HG03159 (cell line): ENCODE data around the gene SPACA9.

Experiments used
- ATAC-seq: cut with Tn5 transposase; IDR thresholded peaks from one replicate; pipeline ENCODE4 v1.9.1; 2021; ENCODE audit warnings: mild to moderate bottlenecking, moderate library complexity; ENCODE audit not compliant: unreplicated experiment

The SPACA9 gene

DNA sequence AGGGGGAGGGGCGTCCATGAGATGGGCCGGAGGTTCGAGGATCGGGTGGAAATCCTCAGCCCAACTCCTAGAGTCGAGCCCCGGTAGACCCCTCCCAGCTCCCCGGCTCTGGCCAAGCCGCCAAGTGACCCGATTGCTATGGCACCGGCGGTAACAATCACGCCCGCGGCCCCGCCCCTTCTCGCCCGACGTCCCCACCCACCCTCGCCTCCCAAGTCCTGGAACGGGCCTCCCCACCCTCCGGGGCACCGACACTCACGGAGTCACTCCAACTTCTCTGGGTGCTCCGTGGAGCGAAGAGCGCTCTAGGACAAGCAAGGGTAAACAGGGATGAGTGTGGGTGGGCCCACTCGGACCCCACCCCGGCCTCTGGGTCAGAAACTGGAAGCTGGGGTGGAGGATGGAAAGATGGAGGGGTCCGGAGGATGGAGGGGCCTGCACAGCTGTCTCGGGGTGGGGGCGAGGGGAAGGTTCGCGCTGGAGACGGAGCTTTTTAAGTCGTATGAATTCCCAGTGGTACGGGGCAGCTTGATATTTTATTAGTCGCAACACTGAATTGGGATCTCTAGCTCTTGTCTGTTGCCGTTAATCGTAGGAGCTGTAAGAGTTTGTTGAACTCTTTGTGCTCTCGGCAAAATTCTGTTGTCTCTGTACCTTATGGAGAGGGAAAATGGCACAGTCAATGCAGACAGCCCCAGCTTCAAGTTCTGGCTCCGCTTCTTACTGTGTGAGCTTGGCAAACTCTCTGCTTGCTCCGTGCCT is at the start of gene SPACA9:
SPACA9 (plus strand) TSS at position 204 of the 762 bp plus-strand sequence. CDS start 5,050 bp downstream, outside the sequence.
- ATAC-seq = no peak

DNA sequence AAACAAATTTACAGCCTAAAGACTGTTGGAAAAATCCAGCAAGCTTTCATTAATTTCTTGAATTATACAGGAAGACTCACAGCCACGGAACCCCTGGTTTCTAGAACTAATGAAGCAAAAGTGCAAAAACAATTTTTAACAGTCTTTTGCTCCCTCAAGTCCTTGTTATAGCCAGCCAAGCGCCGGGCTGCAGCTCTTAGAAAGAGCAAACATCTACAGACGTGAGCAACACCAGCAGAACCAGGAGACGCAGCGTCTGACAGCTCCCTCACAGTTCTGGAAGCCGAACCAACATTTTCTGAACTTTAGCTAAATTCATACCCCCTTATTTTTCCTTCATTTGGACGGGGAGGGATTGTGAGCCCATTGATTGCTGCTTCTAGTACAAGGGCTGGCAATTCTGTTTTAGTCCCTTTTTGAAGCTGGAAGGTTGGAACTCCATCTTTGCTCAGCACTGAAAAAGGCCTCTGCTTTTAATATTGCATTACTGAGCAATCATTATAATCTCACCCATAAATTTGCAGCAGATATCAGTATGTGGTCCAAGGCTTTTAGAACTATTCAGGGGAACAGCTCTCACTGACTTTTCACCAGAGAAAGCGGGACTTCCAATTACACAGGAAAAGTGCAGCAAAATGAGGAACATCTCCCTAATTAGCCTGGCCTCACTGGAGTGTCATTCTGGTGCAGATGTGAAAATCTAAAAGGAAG is 46.4 kb upstream of the SPACA9 start:
- ATAC-seq = no peak

DNA sequence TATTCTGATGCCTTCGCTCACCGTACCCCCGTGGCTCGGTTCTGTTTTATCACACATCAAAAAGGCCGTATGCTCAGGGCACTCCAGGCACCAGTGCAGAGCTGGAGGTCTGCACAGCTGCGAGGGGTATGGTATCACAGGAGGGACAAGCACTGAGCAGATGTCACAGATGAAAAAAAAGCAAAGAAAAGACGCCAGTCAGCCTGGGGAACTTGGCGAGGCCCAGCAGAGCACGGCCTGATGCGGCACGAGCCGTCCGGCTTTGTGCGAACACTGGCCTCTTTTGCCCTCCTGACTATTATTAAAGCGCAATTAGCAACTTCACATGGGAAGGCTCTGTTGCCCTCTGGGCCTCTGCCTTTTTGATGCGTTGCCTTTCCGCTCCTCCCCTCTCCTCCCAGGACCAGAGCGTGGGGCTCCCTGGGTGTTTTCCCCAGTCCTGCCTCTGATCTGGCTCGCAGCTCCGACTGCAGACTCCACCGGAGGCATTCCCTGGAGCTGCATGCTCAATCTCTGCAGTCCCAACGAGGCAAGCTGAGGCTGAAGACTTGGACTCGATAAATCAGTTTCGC is 45.1 kb upstream of the SPACA9 start:
- ATAC-seq = no peak

DNA sequence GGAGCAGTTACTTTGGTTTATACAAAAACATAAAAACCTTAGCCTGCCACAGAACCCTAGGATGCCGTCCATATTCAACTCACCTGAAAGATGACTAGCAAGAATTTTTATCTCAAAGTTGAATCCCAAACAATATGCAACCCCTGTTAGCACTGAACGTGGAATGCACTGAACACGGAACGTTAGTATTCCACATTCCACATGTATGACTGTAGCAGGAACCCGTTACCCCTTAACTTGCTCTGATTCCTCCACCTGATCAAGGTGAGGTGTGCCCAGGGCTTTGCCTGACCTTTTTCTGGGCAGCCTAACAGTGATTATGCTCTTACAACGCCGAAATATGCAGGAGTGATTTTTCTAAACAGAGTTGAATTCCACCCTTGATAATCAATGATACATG is 44.4 kb upstream of the SPACA9 start:
- no peak for ATAC-seq

DNA sequence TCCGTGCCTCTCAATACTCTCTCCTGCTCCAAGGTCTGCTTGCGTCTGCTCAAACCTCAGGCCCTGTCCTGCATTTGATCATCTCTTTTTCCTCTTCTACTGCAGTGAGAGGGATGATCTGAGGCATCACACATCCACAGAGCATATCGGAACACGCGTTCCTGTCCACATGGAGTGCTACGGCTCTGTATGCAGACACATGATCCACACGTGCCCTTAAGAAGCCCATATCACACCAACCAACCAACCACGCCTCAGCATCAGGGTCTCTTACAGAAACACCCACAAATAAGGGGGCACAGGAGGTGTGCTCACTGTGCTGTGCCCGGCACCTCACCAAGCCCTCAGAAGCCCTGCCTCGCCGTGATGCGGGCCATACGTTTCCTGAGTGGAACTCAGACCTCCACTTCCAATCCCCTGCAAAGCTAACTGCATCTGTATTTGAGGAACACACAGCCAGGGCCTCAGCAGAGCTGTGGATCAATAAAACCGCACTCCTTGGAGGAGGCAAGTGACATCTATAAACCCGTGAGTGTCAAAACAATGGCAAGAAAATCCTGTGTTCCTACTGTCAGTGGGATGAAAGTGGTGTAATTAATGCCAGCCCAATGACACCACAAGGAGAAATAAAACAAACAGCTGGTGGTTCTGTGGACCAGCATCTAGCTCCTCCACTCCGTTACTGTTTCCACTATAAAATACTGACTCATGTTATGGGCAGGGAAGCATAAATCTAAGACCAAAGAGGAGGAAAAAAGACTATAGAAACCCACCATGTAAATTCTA is 41.0 kb upstream of the SPACA9 start:
- ATAC-seq = no peak

DNA sequence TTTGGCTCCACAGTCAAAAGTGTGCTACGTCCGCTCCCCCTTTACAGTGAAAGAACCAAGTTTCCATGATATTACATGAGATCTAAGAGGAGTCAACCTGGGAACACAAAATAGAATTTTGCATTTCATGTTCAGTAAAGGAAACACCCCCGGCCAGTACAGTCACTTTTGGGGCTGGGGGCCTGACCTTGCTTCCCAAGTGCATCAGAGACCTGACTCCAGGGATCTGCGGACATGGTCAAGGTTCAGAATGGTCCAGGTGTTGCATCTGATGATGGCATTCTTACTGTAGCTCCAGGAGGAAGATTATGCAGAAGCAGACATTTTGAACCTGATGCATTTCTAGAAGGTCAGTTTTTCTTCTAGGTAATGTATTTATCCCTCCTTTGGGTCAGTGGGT is 40.4 kb upstream of the SPACA9 start:
- ATAC-seq = no peak

DNA sequence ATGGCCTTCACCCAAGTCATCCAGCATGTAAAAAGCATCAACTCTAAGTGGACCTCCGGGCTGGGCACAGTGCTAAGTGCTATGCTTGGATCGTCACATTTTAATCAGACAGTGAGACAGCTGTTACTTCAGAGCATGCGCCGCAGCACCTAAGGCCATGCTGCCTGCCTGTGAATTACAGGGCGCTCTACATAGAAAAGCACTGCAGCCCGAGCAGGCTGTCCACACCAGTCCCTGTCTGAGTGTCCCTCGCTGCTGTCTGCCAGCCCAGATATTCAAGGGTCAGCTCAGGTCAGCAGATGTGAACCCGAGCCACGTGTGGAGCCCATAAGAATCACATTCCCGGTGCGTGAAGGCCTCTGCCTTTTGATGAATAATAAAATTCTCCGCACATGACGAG is 37.7 kb upstream of the SPACA9 start:
- ATAC-seq = no peak

DNA sequence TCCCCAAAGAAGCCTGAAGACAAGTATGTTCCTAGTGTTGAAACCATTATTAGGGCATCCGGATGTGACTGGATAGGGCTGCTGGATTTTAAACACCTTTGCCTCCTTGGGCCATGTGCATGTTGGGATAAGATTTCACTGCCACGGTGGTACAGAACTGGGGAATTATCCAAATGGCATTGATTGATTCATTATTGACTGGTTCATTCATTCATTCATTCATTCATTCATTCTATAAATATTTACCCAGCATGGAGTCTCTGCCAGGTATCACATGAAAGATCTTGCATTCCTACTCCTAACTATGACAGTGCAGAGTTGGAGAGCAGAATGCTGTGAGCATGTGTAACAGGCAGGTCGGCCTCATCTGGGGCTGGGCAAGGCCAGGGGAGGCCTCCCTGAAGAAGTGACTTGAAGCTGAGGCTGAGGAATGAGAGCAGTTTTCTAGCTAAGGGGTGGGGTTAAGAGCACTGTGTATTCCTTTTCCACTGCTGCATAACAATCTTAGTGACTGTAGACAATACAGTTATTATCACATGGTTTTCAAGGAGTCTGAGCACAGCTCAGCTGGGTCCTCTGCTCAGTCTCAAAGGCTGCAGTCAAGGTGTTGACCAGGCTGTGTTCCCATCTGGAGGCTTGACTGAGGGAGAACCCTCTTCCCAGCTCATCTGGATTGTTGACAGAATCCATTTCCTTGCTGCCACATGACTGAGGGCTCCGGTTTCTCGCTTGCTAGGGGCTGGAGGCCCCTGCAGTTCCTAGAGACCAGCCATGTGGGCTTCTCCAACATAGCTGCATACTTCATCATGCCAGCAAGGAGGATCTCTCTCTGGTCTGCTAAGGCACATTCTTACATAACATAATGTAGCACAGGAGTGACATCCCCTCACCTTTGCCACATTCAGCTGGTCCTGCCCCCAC is 36.3 kb upstream of the SPACA9 start:
- ATAC-seq = no peak

DNA sequence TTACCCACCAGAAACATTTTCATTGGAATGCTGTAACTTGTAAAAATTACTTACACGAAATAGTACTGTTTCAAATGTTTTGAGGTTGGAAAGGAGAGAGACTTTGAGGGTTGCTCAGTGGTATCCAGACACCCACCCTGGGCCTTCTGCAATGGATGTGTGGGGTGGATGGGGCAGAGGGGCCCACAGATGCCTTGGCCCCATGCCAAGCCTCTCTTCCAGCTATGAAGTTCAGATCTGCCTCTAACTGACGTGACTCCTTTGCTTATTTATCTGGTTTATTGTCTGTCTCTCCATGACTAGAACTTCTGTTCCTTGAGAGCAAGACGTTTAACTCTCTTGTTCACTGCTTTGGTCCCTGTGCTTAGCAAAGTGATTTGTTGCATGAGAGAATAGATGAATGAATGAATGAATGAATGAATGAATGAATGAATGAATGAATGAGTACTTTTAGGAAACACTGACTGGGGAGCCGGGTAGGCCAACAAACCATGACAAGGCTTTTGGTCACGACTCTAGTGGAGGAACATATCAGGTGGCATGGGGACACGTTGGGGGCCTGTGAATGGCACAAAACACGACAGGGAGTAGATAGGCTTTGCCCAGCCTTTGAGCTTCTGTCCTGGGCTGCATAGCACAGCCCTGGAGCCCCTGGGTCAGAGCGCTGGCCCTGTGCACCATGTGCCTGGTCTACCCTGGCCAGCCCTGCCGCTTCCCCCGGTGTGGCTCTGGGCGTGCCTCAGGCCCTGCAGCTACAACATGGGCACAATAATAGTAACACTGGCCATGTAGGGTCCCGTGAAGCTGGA is 32.4 kb upstream of the SPACA9 start:
- ATAC-seq = no peak

DNA sequence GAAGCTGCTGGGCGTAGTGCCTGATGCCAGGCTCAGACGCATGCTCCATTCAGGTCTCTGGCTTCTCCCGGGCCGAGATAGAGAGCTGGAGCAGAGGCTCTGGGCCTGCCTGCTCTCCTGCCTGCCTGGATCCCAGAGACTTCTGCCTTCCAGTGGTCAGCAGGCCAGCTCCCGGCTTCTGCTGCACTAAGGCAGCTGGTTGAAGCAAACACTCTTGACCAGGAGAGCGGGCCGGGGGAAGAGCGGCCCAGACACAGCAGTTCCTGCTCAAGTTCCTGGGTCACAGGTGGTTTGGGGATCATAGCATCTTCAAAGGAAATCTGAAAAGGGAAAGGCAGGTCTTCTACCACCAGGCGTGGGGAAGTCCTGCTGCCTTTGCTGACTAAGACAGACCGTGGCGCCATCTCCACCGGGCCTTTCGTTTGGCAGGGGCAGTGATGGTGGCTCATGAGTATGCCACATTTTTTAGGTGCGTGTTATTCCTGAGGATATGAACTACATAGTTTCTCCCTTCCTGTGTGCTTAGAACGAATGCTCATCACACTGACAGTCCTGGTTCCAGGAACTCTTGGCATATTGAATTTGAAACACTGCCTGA is 31.7 kb upstream of the SPACA9 start:
- ATAC-seq = no peak

DNA sequence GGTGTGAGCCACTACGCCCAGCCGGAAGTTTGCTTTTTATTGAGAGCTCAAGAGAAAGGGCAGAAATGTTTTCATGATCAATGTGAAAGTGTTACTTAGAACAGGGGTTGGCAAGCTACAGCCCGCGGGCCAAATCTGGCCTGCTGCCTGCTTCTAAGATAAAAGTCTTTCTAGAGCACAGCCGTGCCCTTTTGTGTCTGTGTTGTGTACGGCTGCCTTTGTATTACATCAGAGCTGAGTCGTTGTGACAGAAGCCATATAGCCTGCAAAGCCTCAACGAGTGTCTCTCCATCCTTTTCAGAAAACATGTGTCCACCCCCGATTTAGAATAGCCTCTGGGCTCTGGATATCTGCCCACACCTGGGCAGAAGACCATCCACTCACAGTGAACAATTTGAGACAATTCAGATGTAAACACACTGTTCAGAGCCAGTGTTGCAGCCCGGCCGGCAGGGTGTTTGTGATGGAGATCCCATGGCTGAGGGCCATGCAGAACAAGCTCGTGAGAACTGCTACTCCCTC is 29.5 kb upstream of the SPACA9 start:
- ATAC-seq = no peak

DNA sequence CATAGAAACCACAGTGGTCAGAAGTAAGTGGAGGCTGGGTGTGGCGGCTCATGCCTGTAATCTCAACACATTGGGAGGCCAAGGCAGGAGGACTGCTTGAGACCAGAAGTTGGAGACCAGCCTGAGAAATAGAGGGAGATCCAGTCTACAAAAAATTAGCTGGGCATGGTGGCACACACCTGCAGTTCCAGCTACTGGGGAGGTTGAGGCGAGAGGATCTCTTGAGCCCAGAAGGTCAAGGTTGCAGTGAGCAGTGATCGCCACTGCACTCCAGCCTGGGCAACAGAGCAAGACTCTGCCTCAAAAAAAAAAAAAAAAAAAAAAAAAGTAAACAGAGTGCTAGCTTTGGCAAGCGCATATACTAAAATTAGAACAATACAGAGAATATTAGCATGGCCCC is 25.2 kb upstream of the SPACA9 start:
- no peak for ATAC-seq

DNA sequence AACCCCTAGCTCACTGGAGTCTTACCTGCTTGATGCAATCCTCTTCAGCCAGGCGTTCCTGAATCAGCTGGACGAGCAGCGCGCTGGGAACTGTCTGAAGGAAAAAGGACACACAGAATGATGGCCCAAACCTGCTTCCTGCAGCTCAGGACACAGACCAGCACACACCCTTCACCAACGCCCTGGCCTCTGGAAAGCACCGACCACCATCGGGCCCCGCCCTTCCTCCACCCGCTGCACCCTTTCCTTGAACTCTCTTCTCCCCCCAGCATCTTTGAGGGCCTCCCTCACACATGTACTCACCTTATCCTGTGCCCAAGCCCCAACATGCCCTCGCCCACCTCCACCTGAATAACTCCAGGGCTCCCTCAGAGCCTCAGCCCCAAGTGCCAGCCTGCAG is 23.9 kb upstream of the SPACA9 start:
- ATAC-seq = no peak

DNA sequence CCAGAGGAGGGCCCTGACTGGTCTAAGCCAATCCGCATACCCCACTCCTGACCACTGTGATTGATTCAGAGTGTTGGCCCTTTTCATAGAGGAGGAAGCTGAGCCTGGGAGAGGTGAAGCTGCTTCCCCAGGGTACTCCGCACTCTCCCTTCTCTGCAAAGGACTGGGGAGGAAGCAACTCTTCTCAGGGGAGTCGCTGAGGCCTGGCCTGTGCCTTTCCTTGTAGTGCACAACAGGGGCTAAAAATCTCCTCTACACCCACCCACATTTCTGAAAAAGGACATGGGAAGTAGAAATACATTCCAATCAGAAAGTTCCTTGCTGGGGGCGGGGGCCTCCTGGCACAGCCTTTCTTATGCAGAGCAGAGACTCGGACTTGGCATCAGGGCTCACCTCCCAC is 22.8 kb upstream of the SPACA9 start:
- no peak for ATAC-seq

DNA sequence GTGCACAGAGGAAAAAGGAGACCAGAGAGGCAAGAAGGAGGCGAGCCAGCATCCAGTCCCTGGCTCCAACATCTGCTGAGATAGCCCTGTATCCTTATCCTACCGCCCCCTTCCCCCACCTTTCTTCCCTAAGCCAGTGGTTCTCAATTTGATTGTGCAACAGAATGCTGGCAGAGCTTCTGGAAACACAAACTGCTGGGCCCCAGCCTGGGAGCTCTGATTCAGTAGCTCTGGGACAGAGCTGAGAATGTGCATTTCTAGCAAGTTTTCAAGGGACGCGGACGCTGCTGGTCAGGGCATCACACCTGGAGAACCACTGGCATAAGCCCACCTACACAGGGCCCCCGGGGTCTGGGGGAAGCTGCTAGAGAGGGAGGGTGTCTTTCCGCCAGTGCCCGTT is 21.7 kb upstream of the SPACA9 start:
- no peak for ATAC-seq

DNA sequence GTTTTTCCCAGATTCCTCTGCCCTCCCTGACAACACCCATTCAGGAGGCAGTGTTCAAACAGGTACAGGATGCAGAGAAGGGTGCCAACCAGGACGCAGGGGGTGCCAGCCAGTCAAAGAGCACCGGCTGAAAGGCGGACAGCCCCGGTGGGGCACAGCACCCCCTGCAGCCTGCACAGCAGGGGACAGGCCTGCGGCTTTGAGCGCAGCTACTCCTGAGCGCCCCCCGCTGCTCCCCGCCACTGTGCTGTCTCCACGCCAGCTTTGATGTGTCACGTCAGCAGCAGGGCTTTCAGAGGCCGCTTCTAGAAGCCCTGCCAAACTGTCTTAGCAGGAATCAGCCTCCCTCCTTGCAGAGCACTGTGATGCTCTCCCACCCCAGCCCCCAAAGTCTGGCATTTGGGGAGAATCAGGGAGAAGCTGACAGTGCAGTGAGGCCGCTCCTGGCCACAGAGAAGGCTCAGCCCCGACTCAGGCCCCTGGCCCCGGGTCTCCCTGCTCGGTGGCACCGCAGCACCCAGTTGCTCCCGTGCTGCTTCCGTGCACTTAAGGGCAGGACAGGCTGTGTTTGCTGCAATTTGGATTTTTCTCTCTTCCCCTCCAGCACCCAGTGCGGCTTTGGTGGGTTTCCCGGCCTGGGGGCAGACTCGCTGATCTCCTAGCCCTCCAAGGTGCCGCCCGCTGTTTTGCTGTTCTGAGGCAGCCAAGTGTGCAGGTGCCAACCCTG is 20.9 kb upstream of the SPACA9 start:
- no peak for ATAC-seq

DNA sequence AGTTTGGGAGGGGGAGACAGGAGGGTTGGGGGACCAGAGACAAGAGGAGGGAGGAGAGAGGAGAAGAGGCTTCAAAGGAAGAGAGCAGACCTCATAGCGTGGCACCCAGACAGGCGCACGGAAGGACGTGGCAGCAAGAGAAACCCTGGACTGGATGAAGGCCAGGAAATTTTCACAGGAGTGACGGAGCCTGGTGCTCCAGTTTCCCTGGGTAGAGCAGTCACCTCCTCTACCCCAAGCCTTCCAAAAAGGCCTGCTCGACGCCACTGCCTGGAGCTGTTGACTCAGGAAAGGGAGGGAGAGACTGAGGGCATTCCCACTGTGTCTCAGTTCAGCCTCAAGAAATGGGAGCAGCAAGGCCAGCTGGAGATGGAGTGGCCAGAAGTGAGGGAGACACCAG is 19.9 kb upstream of the SPACA9 start:
- no peak for ATAC-seq

DNA sequence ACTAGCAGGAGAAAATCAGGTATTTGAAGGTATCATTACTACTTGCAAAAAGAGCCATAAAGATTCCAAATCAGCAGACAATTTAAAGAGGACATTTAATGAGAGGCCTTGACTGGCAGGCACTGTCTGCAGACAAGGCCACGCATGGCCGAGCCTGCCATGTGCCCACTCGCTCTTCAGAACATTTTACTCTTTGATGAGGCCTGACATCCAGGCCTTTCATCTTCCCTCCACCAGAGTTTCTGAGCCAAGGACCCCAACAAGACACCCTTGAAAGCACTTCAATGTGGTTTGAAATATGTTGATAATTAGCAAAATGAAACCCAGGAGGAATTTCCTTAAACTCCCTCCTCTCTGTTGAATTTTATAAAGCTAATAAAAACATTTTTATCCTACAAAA is 17.0 kb upstream of the SPACA9 start:
- ATAC-seq = no peak
